ENCODE measurements around the gene ANKRD22.
A peak's percentile ranks its signal among the peaks of the same experiment; 100 is the strongest.

The ANKRD22 gene

GRCh38 chr10:88879534-88880281 is 28.1 kb upstream of the ANKRD22 start, which contains the start of gene STAMBPL1:
Gene STAMBPL1 (plus strand): TSS chr10:88880245. CDS start chr10:88901709, 21,464 bp downstream.
- FAIRE-seq (peak; percentile 24), DNase-seq (ENCODE audit: extremely low spot score, insufficient read length, low read depth) (peak; percentile 43)

GRCh38 chr10:88877298-88877697 is 25.7 kb upstream of the ANKRD22 start:
- DNase-seq (ENCODE audit: extremely low spot score, insufficient read length, low read depth) (no peak), FAIRE-seq (no peak)

GRCh38 chr10:88875081-88875480 is 23.4 kb upstream of the ANKRD22 start:
- DNase-seq (ENCODE audit: extremely low spot score, insufficient read length, low read depth) (no peak), FAIRE-seq (peak; percentile 5)

- DNase-seq (ENCODE audit: extremely low spot score, insufficient read length, low read depth) (no peak), FAIRE-seq (no peak)
Measured at GRCh38 chr10:88874281-88874680, 22.6 kb upstream of the ANKRD22 start.

- no peak for FAIRE-seq
Measured at GRCh38 chr10:88873757-88874156, 22.1 kb upstream of the ANKRD22 start.

GRCh38 chr10:88870089-88870488 is 18.4 kb upstream of the ANKRD22 start:
- no peak for DNase-seq (ENCODE audit: extremely low spot score, insufficient read length, low read depth)
- peak; percentile 66 for FAIRE-seq

More at GRCh38 chr10:88873757-88874156, 22.1 kb upstream of the ANKRD22 start:
- DNase-seq (ENCODE audit: extremely low spot score, insufficient read length, low read depth), result no peak

GRCh38 chr10:88866454-88866853 is 14.8 kb upstream of the ANKRD22 start:
- FAIRE-seq (no peak), DNase-seq (ENCODE audit: extremely low spot score, insufficient read length, low read depth) (no peak)

GRCh38 chr10:88865281-88865876 is 13.7 kb upstream of the ANKRD22 start:
- FAIRE-seq, result peak; percentile 59
- DNase-seq (ENCODE audit: extremely low spot score, insufficient read length, low read depth), result no peak

- FAIRE-seq (no peak), DNase-seq (ENCODE audit: extremely low spot score, insufficient read length, low read depth) (no peak)
Measured at GRCh38 chr10:88861036-88861435, 9.4 kb upstream of the ANKRD22 start.

- FAIRE-seq (no peak), DNase-seq (ENCODE audit: extremely low spot score, insufficient read length, low read depth) (no peak)
Measured at GRCh38 chr10:88858491-88858890, 6.8 kb upstream of the ANKRD22 start.

GRCh38 chr10:88857831-88858230 is 6.2 kb upstream of the ANKRD22 start:
- DNase-seq (ENCODE audit: extremely low spot score, insufficient read length, low read depth), result no peak
- FAIRE-seq, result no peak

GRCh38 chr10:88854684-88855083 is 3.0 kb upstream of the ANKRD22 start:
- DNase-seq (ENCODE audit: extremely low spot score, insufficient read length, low read depth) (no peak), FAIRE-seq (no peak)

- DNase-seq (ENCODE audit: extremely low spot score, insufficient read length, low read depth) (no peak), FAIRE-seq (no peak)
Measured at GRCh38 chr10:88853155-88853881, 1.7 kb upstream of the ANKRD22 start.

- FAIRE-seq (no peak), DNase-seq (ENCODE audit: extremely low spot score, insufficient read length, low read depth) (no peak)
Measured at GRCh38 chr10:88852327-88852726, 683 bp upstream of the ANKRD22 start.

GRCh38 chr10:88850712-88851111 is 932 bp downstream of the ANKRD22 start:
- no peak for DNase-seq (ENCODE audit: extremely low spot score, insufficient read length, low read depth)
- no peak for FAIRE-seq

- peak; percentile 52 for FAIRE-seq
- DNase-seq (ENCODE audit: extremely low spot score, insufficient read length, low read depth), result no peak
Measured at GRCh38 chr10:88849234-88849633, 2.4 kb downstream of the ANKRD22 start.

- FAIRE-seq (peak; percentile 67), DNase-seq (ENCODE audit: extremely low spot score, insufficient read length, low read depth) (no peak)
Measured at GRCh38 chr10:88848499-88848898, 3.1 kb downstream of the ANKRD22 start.

GRCh38 chr10:88843171-88843570 is 8.5 kb downstream of the ANKRD22 start:
- FAIRE-seq, result no peak
- no peak for DNase-seq (ENCODE audit: extremely low spot score, insufficient read length, low read depth)

- peak; percentile 5 for FAIRE-seq
Measured at GRCh38 chr10:88841316-88842111, 10.1 kb downstream of the ANKRD22 start.

GRCh38 chr10:88840881-88841280 is 10.8 kb downstream of the ANKRD22 start:
- FAIRE-seq, result no peak
- DNase-seq (ENCODE audit: extremely low spot score, insufficient read length, low read depth), result no peak

More at GRCh38 chr10:88841316-88842111, 10.1 kb downstream of the ANKRD22 start:
- DNase-seq (ENCODE audit: extremely low spot score, insufficient read length, low read depth), result no peak

Data from GM18507 (cell line).